Neuronal stem cell (in vitro differentiated cells): ENCODE measurements around the gene MLLT10.
A peak's percentile ranks its signal among the peaks of the same experiment; 100 is the strongest.

Source experiments
- DNase-seq: peaks from one replicate; pipeline ENCODE4 v3.0.0-alpha.2; 2013; ENCODE audit warnings: low spot score
- H2AFZ ChIP-seq: one replicate; pipeline ENCODE4 v1.6.1; 2013; ENCODE audit warnings: mild to moderate bottlenecking, low read length, inconsistent platforms
- H2AK5ac ChIP-seq: 2 replicates; pipeline ENCODE4 v1.6.1; 2013; ENCODE audit warnings: low read depth, mild to moderate bottlenecking, inconsistent platforms, low read length, moderate library complexity, mixed read lengths
- H2BK120ac ChIP-seq: 2 replicates; pipeline ENCODE4 v1.6.1; 2013; ENCODE audit warnings: low read depth, mild to moderate bottlenecking, inconsistent platforms, low read length, moderate library complexity, mixed read lengths
- H2BK12ac ChIP-seq: one replicate; pipeline ENCODE4 v1.6.1; 2013; ENCODE audit warnings: low read length, inconsistent platforms
- H2BK15ac ChIP-seq: 2 replicates; pipeline ENCODE4 v1.6.1; 2013; ENCODE audit warnings: mild to moderate bottlenecking, low read length, inconsistent platforms, mixed read lengths
- H2BK5ac ChIP-seq: one replicate; pipeline ENCODE4 v1.6.1; 2013; ENCODE audit warnings: inconsistent platforms, mild to moderate bottlenecking, low read length, moderate library complexity
- H3K14ac ChIP-seq: one replicate; pipeline ENCODE4 v1.6.1; 2013; ENCODE audit warnings: low read length, inconsistent platforms
- H3K18ac ChIP-seq: 2 replicates; pipeline ENCODE4 v1.6.1; 2013; ENCODE audit warnings: low read length, inconsistent platforms
- H3K23ac ChIP-seq: 2 replicates; pipeline ENCODE4 v1.6.1; 2013; ENCODE audit warnings: low read depth, mild to moderate bottlenecking, mixed read lengths, low read length, inconsistent platforms; ENCODE audit not compliant: poor library complexity
- H3K27ac ChIP-seq: replicated peaks from 3 replicates; pipeline ENCODE4 v1.5.1; 2013; ENCODE audit warnings: low read length, inconsistent platforms
- H3K27me3 ChIP-seq, 3 experiments: 2 replicates each; pipeline ENCODE4 v1.6.1; 2013; ENCODE audit warnings: low read length in 3 of 3, mild to moderate bottlenecking in 2 of 3, inconsistent platforms in 1 of 3, low read depth in 1 of 3, mixed read lengths in 1 of 3, moderate library complexity in 1 of 3; ENCODE audit not compliant: control insufficient read depth in 3 of 3, insufficient read depth in 3 of 3
- H3K36me3 ChIP-seq, 2 donors: replicated peaks in 1 of 2; 2 replicates each; pipeline ENCODE4 v1.6.1; 2013; ENCODE audit warnings: low read length in 2 of 2; ENCODE audit not compliant: control insufficient read depth in 2 of 2, insufficient read depth in 2 of 2
- H3K4ac ChIP-seq: 2 replicates; pipeline ENCODE4 v1.6.1; 2013; ENCODE audit warnings: inconsistent platforms, mild to moderate bottlenecking, low read length, moderate library complexity
- H3K4me1 ChIP-seq, 2 donors: 1 replicate in 1 of 2; 2 replicates in 1 of 2; pipeline ENCODE4 v1.6.1; 2013; ENCODE audit warnings: low read length in 2 of 2, low read depth in 1 of 2; ENCODE audit not compliant: control insufficient read depth in 2 of 2, insufficient read depth in 1 of 2
- H3K4me2 ChIP-seq: one replicate; pipeline ENCODE4 v1.6.1; 2013; ENCODE audit warnings: mild to moderate bottlenecking, low read length, inconsistent platforms; ENCODE audit not compliant: insufficient read depth, poor library complexity, severe bottlenecking
- H3K4me3 ChIP-seq, 2 donors: 2 replicates each; pipeline ENCODE4 v1.5.1; 2013; ENCODE audit warnings: low read length in 2 of 2, mild to moderate bottlenecking in 2 of 2, inconsistent platforms in 1 of 2, moderate library complexity in 1 of 2
- H3K79me1 ChIP-seq: one replicate; pipeline ENCODE4 v1.6.1; 2013; ENCODE audit warnings: low read depth, mild to moderate bottlenecking, inconsistent platforms, low read length, moderate library complexity
- H3K9ac ChIP-seq: one replicate; pipeline ENCODE4 v1.6.1; 2013; ENCODE audit warnings: mild to moderate bottlenecking, low read depth, low read length, inconsistent platforms; ENCODE audit not compliant: poor library complexity
- H3K9me3 ChIP-seq, 2 donors: replicated peaks in 1 of 2; 2 replicates each; pipeline versions ENCODE3 to v1.6.1; 2013; ENCODE audit warnings: low read length in 2 of 2, mild to moderate bottlenecking in 2 of 2, inconsistent platforms in 1 of 2, low read depth in 1 of 2, mixed read lengths in 1 of 2, moderate library complexity in 1 of 2; ENCODE audit not compliant: control insufficient read depth in 2 of 2, insufficient read depth in 1 of 2
- H4K8ac ChIP-seq: one replicate; pipeline ENCODE4 v1.6.1; 2013; ENCODE audit warnings: low read depth, mild to moderate bottlenecking, inconsistent platforms, low read length, moderate library complexity
- H4K91ac ChIP-seq: one replicate; pipeline ENCODE4 v1.6.1; 2013; ENCODE audit warnings: low read length, low read depth, mild to moderate bottlenecking, inconsistent platforms; ENCODE audit not compliant: poor library complexity
- WGBS, 2 donors: extraction: QIAGEN DNeasy Blood & Tissue Kit; methylation state at CpG; one replicate each; pipeline ENCODE4 v1.1.7; 2013; ENCODE audit warnings: missing lambda C conversion rate in 2 of 2, mixed read lengths in 1 of 2; ENCODE audit not compliant: insufficient read length in 2 of 2, insufficient replicate concordance in 1 of 2; ENCODE audit errors: extremely low coverage in 2 of 2; 5-methylcytosine and 5-hydroxymethylcytosine counted together

The MLLT10 gene

GRCh38 chr10:21493784-21494183 lies 40.2 kb upstream of the MLLT10 start:
- no peaks in the 10 kb centered on the region for H3K9me3 ChIP-seq
- peak overlapping the region; percentile 23 for H2BK15ac ChIP-seq
- no peaks in the 10 kb centered on the region for H3K36me3 ChIP-seq
- no peak overlapping the region for H3K14ac ChIP-seq
- no peak for DNase-seq
- H3K4me1 ChIP-seq, result peaks cover 4 to 19% of the 10 kb centered on the region in 2 donors
- H3K9ac ChIP-seq, result no peak overlapping the region
- H4K8ac ChIP-seq, result no peak overlapping the region
- H3K4me3 ChIP-seq, result peak overlapping the region in 1 of 2 donors; percentile 97
- no peaks in the 10 kb centered on the region for H3K27me3 ChIP-seq
- no peak overlapping the region for H3K27ac ChIP-seq
- H3K4me2 ChIP-seq, result peak overlapping the region; percentile 96
- H4K91ac ChIP-seq, result no peak overlapping the region
- no peak overlapping the region for H2BK5ac ChIP-seq
- H2AFZ ChIP-seq, result no peak overlapping the region
- H3K4ac ChIP-seq, result no peak overlapping the region
- WGBS, 2 donors, result no CpG with 5 or more reads among the region's 9 CpGs
- H2BK120ac ChIP-seq, result peak overlapping the region; percentile 74
- peaks cover 9% of the 10 kb centered on the region for H3K79me1 ChIP-seq
- H2AK5ac ChIP-seq, result peak overlapping the region; percentile 67
- no peak overlapping the region for H3K23ac ChIP-seq
- H3K18ac ChIP-seq, result peak overlapping the region; percentile 90
- no peak overlapping the region for H2BK12ac ChIP-seq

- no peaks in the 10 kb centered on the region for H3K27me3 ChIP-seq
- no CpG with 5 or more reads among the region's 66 CpGs for WGBS, 2 donors
Measured at GRCh38 chr10:21494191-21495001, 39.6 kb upstream of the MLLT10 start.

GRCh38 chr10:21495002-21495751 lies 38.9 kb upstream of the MLLT10 start:
- peaks cover 6 to 16% of the 10 kb centered on the region in 2 donors for H3K4me1 ChIP-seq
- H3K27ac ChIP-seq, result peak overlapping the region; percentile 65
- no peak overlapping the region for H4K91ac ChIP-seq
- H3K4me2 ChIP-seq, result peak overlapping the region; percentile 96
- H3K4ac ChIP-seq, result no peak overlapping the region
- H2BK120ac ChIP-seq, result no peak overlapping the region
- peak overlapping the region; percentile 61 for H2AK5ac ChIP-seq
- H3K79me1 ChIP-seq, result peaks cover 9% of the 10 kb centered on the region
- H2AFZ ChIP-seq, result peak overlapping the region; percentile 85
- peak overlapping the region; percentile 93 for H3K9ac ChIP-seq
- WGBS, 2 donors, result no CpG with 5 or more reads among the region's 42 CpGs
- peak overlapping the region; percentile 89 for H2BK15ac ChIP-seq
- no peaks in the 10 kb centered on the region for H3K36me3 ChIP-seq
- H3K23ac ChIP-seq, result no peak overlapping the region
- no peak overlapping the region for H4K8ac ChIP-seq
- peak overlapping the region; percentile 46 for H2BK12ac ChIP-seq
- DNase-seq, result no peak
- H3K4me3 ChIP-seq, result peak overlapping the region; percentile 82 to 97
- no peak overlapping the region for H3K14ac ChIP-seq
- H3K27me3 ChIP-seq, result no peaks in the 10 kb centered on the region
- H3K18ac ChIP-seq, result peak overlapping the region; percentile 96
- H3K9me3 ChIP-seq, result no peaks in the 10 kb centered on the region
- H2BK5ac ChIP-seq, result peak overlapping the region; percentile 94

More at GRCh38 chr10:21494191-21495001, 39.6 kb upstream of the MLLT10 start:
- H3K4me2 ChIP-seq, result peak overlapping the region; percentile 96
- peaks cover 9% of the 10 kb centered on the region for H3K79me1 ChIP-seq
- peak overlapping the region; percentile 82 to 97 for H3K4me3 ChIP-seq
- H3K18ac ChIP-seq, result peak overlapping the region; percentile 90
- H3K23ac ChIP-seq, result peak overlapping the region; percentile 75
- peaks cover 4 to 16% of the 10 kb centered on the region in 2 donors for H3K4me1 ChIP-seq
- H3K9me3 ChIP-seq, result no peaks in the 10 kb centered on the region
- H3K4ac ChIP-seq, result peak overlapping the region; percentile 4
- peak overlapping the region; percentile 93 for H2BK5ac ChIP-seq
- H2BK12ac ChIP-seq, result peak overlapping the region; percentile 59
- no peaks in the 10 kb centered on the region for H3K36me3 ChIP-seq
- H4K91ac ChIP-seq, result no peak overlapping the region
- peak overlapping the region; percentile 85 for H2AFZ ChIP-seq
- H2BK120ac ChIP-seq, result peak overlapping the region; percentile 74
- H4K8ac ChIP-seq, result no peak overlapping the region
- H3K9ac ChIP-seq, result peak overlapping the region; percentile 86
- peak overlapping the region; percentile 67 for H2AK5ac ChIP-seq
- H3K27ac ChIP-seq, result no peak overlapping the region
- DNase-seq, result no peak
- H3K14ac ChIP-seq, result peak overlapping the region; percentile 60
- H2BK15ac ChIP-seq, result peak overlapping the region; percentile 89
